GM19463 (cell line): Measurements from ENCODE around the gene RBM28.

Experiments used
- ATAC-seq: cut with Tn5 transposase; IDR thresholded peaks from one replicate; pipeline ENCODE4 v1.9.1; 2021; ENCODE audit warnings: mild to moderate bottlenecking, moderate library complexity; ENCODE audit not compliant: unreplicated experiment

Gene RBM28

GRCh38 chr7:128343554-128344430, at the start of gene RBM28:
RBM28 (minus strand) TSS chr7:128343908; CDS start chr7:128343793, 115 bp downstream.
- peak; percentile 97 for ATAC-seq

GRCh38 chr7:128392446-128393327, 49.0 kb upstream of the RBM28 start:
- ATAC-seq, result no peak

- no peak for ATAC-seq
These were observed 48.1 kb upstream of the RBM28 start for GRCh38 chr7:128391805-128392204.

DNA sequence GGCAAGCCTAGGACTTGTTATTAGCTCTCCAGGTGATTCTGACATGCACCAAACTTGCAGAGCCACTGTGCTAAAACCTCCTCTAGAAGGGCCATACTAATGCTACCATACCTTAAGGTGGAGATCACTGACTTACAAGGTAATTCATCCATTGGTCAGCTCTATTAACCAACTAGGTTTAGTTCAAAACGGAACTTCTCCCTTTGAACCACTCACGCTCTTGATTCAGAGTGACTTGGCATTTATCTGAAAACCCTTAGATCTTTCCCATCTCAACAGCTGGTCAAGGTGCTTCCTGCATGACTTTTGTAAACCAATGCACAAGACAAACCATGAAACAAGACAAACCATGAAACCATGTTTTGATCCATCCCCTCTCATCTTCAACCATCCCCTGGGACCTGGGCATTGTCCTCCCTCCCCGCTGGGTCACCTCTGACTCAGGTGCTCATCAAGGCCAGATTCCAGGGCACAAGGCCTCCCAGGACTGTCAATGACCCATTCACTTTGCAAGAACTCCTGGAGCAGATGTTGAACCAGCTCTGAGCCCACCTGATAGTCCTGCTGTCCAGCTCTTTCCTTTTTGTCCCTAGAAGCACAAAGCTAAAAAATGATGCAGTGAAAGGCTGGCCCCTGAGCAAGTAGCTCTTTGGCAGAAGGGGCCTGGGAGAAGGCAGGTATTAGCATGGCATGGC, 47.3 kb upstream of the RBM28 start:
- ATAC-seq, result no peak

DNA sequence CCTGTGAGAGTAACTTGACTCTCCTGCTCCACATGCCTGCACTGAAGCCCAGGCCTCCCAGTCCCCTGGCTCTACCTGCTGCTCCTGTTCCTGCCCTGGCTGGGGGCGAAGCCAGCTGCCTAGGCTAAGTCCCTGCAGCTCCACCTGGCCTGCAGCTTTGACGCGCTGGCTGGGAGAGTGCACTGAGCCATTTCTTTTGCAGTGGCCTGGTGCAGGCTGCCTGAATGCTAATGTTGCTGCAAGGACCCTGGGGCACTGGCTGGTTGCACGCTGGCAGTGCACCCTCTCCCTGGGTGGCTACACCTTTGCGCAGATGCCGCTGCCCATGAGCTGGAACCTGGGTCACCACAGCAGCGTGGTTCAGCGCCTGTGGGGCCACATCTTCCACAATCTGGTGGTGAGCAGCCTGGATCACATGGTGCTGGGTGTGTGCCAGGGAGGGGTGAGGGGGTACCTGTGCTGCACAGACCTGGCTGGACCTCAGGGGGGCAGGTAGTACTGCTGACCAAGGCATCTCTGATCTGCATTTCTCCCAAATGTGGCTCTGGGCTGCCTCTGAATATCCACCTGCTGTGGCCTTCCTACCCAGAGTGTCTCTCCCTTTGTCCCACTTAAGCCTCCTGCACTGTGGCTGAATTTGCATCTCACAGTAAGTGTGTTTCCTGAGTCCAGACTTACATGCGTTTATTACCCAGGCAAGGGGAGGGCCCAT, 46.1 kb upstream of the RBM28 start:
- no peak for ATAC-seq

GRCh38 chr7:128389085-128389617, 45.4 kb upstream of the RBM28 start:
- ATAC-seq, result no peak

- no peak for ATAC-seq
These were observed 44.4 kb upstream of the RBM28 start for GRCh38 chr7:128388145-128388485.

DNA sequence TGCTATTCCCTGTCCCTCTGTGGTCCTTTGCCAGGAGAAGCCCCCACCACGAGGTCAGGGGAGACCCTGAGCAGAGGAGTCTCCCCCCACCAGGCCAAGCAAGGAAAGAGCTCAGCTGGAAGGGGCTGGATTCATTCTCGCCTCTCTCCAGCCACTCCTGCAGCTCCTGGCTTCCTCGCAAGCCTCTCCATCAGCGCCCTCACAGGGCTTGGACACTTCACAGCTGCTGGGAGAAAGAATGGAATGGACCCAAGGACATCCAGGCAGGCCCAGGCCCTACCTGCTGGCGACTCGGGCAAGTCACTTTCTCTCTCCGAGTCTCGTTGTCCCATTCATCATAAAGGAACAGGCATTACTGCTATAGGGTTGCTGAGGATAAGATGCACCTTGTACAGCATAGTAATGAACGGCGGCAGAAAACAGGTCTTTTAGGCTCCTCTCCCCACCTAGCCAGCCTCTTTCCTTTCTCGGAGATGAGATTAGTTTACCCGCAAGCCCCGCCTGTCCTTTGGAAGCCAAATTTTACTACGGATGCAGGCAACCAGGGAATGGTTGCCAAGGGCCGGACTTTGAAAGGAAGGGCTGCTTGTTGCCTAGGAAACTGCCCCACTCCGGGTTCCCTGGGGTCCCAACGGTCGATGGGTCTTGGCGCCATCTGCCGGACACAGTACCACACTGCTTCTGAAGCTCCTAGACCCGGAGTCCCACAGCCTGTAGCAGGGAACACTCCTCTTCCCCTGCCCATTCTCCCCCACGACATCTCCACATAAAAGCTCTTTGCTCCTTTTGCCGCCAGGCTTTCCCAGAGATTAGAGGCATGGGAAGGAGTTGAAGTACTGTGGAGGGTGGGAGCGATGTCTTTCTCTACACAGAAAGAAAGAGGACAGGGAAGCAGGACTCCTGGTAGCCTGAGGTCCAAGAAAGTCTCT, 43.8 kb upstream of the RBM28 start:
- ATAC-seq, result peak; percentile 87

GRCh38 chr7:128385988-128386925, 42.5 kb upstream of the RBM28 start:
- no peak for ATAC-seq

DNA sequence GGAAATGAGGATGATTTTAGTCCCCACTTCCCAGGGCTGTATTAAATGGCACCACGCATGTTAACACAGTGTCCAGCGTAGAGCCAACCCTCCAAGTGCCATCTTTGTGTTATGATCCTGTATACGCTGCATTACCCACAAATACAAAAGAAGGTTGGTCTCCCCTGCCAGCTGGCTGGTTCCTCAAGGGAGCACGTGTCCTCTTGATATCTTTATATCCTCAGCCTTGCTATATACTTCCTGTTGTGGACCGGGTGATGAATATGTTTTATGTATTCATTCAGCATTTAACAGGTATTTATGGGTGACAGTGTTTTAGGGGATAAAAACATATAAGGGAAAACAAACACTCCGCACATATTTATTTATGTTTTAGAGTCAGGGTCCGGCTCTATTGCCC, 41.0 kb upstream of the RBM28 start:
- no peak for ATAC-seq

DNA sequence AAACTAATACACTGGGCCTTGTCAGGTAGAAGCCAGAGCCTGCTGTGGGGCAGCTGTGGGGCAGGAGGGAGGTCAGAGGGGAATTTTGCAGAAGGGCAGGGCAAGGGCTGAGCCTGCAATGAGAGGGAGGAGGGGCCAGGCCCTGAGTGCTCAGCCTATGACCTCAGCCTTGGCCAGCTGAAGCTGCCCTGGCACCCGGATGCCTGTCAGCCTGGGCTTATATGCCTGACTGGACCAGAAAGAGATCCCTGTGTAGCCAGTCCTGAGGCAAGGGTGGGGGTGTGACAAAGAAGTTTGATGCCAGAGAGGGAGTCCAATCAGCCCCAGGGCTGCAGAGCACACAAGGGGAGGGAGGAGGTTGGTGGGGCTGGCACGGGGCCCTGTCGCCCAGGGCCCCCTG, 40.1 kb upstream of the RBM28 start:
- no peak for ATAC-seq

DNA sequence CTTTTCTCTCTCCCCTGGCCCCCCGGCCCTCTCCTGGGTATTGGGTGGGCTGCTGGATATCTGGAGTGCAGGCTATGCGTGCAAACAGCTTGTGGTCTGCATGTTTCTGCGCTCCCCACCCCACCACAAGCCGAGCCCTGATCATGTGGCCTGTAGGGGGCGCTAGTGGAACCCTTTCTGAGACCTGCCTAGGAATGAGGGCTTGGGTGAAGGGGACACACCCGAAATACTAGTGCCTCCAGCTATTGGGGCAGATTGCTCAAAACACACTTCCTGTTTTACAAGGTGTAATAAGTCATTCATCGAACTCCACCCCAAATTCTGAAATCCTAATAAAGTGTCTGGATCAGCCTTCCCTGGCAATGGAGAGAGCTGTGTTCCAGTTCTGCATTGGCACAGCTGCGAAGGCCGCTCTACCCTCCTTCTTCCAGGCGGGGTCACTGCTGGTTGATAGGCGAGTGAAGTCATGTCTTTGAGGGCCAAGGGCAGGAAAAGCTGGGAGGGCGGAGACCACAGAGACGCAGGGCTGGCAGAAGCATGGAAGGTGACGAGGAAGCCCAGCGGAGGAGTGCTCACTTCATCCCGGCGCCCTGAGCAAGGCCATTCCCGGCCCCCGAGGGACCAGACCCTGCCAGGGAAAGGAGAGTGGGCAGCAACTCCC, 37.6 kb upstream of the RBM28 start:
- no peak for ATAC-seq

DNA sequence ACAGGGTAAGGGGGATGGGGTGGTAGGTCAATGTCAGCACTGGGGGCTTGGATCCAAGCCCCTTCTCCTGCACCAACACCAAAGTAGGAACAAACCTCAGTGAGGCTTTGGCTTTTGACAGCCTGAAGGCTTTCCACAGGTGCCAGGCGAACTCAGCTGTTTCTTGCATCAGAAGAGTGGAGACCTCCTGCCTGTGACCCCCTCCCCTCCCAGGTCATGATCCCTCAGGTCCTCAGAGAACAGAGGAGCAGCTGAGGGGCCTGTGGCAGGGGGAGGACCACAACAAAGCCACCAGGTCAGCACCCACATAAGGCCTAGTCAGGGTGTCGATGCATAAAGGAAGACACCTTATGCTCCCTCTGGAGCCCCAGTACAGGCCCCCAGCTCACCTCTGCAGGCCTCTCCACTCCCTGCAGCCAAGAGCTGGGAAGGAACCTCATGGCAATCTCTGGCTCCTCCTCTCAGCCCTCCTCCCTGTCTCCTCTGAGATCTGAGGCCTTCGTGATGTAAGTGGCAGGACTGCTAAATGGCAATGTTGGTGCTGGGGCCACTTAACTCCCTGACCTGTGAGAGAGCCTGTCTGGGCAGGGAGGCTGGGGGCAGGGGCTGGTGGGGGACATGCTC, 36.9 kb upstream of the RBM28 start:
- no peak for ATAC-seq

DNA sequence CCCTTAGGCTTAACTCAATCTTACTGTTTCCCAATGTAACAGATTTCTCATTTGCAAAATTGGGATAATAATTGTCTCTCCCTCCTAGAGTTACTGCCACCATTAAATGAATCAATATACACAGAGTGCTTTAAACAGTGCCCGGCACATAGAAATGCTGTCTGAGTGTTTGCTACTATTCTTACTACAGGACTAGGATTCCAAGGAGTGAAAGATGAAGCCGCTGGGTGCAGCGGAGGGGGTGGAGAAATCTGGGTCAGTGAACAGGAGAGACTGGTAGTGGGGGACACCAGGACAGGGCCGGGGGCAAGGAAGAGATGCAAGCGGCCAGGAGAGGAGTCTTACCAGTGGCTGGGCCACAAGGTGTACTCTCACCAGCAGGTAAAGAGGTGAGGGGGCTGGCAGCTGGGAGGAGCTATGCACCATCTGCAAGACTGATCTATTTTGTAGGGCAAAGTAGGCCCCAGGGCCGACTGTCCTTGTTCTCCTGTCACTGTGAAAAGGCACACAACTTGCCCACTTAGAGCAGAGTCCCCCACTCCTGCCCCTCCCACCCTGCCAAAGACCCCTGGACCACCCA, 36.3 kb upstream of the RBM28 start:
- ATAC-seq, result no peak

- no peak for ATAC-seq
These were observed 34.9 kb upstream of the RBM28 start for GRCh38 chr7:128378637-128379036.

DNA sequence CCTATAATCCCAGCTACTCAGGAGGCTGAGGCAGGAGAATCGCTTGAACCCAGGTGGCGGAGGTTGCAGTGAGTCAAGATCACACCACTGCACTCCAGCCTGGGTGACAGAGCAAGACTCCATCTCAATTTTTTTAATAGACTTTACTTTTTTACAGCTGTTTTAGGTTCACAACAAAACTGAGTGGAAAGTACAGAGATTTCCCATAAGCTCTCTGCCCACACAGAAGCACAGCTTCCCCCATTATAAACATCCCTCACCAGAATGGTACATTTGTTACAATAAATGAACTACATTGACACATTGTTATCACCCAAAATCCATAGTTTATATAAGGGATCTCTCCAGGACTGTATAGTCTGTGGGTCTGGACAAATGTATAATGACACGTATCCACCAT, 32.4 kb upstream of the RBM28 start:
- no peak for ATAC-seq

GRCh38 chr7:128374041-128374440, 30.3 kb upstream of the RBM28 start:
- no peak for ATAC-seq
